Activated naive CD8-positive, alpha-beta T cell treated with anti-CD3 and anti-CD28 coated beads, Interleukin-2, amount 50 U/mL, for 24 hours (primary cell): ENCODE results near the gene GALNT15.

Experiments
- ATAC-seq: fragments of 150-1000 bp; cut with Tn5 transposase; one replicate; pipeline ENCODE4 v1.10.0; 2021
- DNase-seq: peaks from one replicate; pipeline ENCODE4 v3.0.0; 2021
- H3K27ac Mint-ChIP-seq: one replicate; pipeline ENCODE4 v1.8.0; 2021; ENCODE audit warnings: mild to moderate bottlenecking, mixed read lengths
- H3K27me3 Mint-ChIP-seq: one replicate; pipeline ENCODE4 v1.8.0; 2021; ENCODE audit warnings: mixed read lengths
- H3K36me3 Mint-ChIP-seq: one replicate; pipeline ENCODE4 v1.8.0; 2021; ENCODE audit warnings: low read depth, mixed read lengths
- H3K4me1 Mint-ChIP-seq: one replicate; pipeline ENCODE4 v1.8.0; 2021; ENCODE audit warnings: mixed read lengths
- H3K4me3 Mint-ChIP-seq: one replicate; pipeline ENCODE4 v1.8.0; 2021; ENCODE audit warnings: mild to moderate bottlenecking, moderate library complexity, mixed read lengths
- H3K9me3 Mint-ChIP-seq: one replicate; pipeline ENCODE4 v1.8.0; 2021; ENCODE audit warnings: mixed read lengths

Gene GALNT15

DNA sequence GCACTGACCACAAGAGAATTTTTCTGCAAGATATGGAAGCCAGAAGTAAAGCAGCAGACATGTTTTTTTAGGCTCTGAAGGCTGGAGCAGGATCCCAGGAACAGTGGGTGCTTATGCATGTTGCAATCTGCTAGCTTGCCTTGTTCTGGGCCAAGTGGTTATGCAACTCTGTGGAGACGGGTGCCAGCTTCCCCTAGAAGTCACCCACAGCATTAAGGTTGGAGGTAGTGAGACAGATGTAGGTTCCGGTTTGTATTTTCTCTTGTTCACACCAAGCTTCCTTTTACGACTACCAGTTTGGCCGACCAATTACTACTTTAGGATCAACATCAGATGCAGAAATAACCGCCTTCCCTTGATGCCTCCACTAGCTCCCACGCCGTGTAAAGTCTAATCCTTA lies 79.1 kb downstream of the GALNT15 start:
- peaks cover under 1% of the 10 kb centered on the region for H3K36me3 Mint-ChIP-seq
- no peak for ATAC-seq
- H3K4me3 Mint-ChIP-seq = no peak overlapping the region
- DNase-seq = no peak
- peaks cover 11% of the 10 kb centered on the region for H3K4me1 Mint-ChIP-seq
- H3K27ac Mint-ChIP-seq = no peak overlapping the region
- no peaks in the 10 kb centered on the region for H3K9me3 Mint-ChIP-seq
- no peaks in the 10 kb centered on the region for H3K27me3 Mint-ChIP-seq

- Mint-ChIP-seq H3K4me1 (peaks cover 11% of the 10 kb centered on the region), H3K27ac (no peak overlapping the region), H3K4me3 (no peak overlapping the region), H3K36me3 (peaks cover 7% of the 10 kb centered on the region), H3K9me3 (no peaks in the 10 kb centered on the region), H3K27me3 (no peaks in the 10 kb centered on the region)
- DNase-seq (no peak), ATAC-seq (peak; percentile 73)
Measured at GRCh38 chr3:16254916-16255315, 80.4 kb downstream of the GALNT15 start.

- Mint-ChIP-seq H3K36me3 (peaks cover 9% of the 10 kb centered on the region), H3K27ac (no peak overlapping the region), H3K27me3 (no peaks in the 10 kb centered on the region), H3K4me3 (no peak overlapping the region), H3K9me3 (no peaks in the 10 kb centered on the region), H3K4me1 (peaks cover 11% of the 10 kb centered on the region)
- ATAC-seq (no peak), DNase-seq (no peak)
Measured at GRCh38 chr3:16255326-16255725, 80.8 kb downstream of the GALNT15 start.

DNA sequence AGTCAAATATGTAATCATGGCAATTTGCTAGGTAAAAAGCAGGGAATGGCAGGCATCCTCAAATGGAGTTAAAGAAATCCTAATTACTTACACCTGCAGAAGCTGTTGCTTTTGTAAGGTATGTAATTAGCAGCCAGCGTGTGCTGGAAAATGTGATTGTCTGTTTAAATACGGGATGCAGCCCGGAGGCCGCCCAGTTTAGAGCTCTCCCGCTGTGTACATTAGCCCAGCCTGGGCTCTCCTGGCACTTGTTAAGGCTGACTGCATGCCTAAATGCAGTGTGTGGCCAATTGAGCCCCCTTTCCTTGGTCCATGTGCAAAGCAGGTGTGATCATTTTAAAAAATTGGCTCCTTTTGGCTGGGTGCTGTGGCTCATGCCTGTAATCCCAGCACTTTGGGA lies 81.2 kb downstream of the GALNT15 start:
- H3K36me3 Mint-ChIP-seq = peaks cover 9% of the 10 kb centered on the region
- DNase-seq (no peak), ATAC-seq (no peak)
- H3K4me3 Mint-ChIP-seq = no peak overlapping the region
- H3K9me3 Mint-ChIP-seq = no peaks in the 10 kb centered on the region
- no peak overlapping the region for H3K27ac Mint-ChIP-seq
- H3K4me1 Mint-ChIP-seq = peaks cover 11% of the 10 kb centered on the region
- H3K27me3 Mint-ChIP-seq = no peaks in the 10 kb centered on the region

GRCh38 chr3:16257309-16257708 lies 82.8 kb downstream of the GALNT15 start:
- H3K27me3 Mint-ChIP-seq = no peaks in the 10 kb centered on the region
- no peak for DNase-seq
- H3K4me1 Mint-ChIP-seq = peaks cover 11% of the 10 kb centered on the region
- H3K36me3 Mint-ChIP-seq = peaks cover 9% of the 10 kb centered on the region
- H3K27ac Mint-ChIP-seq = no peak overlapping the region
- no peak for ATAC-seq
- H3K4me3 Mint-ChIP-seq = no peak overlapping the region
- H3K9me3 Mint-ChIP-seq = no peaks in the 10 kb centered on the region

GRCh38 chr3:16258177-16258576 lies 83.7 kb downstream of the GALNT15 start:
- Mint-ChIP-seq H3K27me3 (no peaks in the 10 kb centered on the region), H3K27ac (no peak overlapping the region), H3K4me3 (no peak overlapping the region), H3K4me1 (peaks cover 10% of the 10 kb centered on the region), H3K9me3 (no peaks in the 10 kb centered on the region), H3K36me3 (peaks cover 9% of the 10 kb centered on the region)
- ATAC-seq (no peak), DNase-seq (no peak)

DNA sequence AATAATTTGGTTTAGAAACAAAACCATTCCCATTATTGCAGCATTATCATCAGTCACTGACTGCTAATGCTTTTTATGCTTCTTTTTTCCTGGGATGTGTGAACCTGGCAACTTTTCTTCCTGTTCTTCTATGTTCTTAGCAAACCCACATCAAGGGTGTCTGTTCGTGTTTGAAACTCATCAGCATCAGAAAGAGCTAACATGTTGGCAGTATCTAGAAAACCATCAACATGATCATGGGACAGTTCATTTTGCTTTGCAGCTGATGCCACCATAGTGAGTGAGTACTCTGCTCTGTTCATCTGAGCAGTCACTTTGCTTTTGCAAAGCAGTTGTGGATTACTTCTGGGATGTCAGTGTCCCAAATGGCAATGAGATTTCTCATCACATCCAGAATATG lies 84.4 kb downstream of the GALNT15 start:
- Mint-ChIP-seq H3K36me3 (peaks cover 9% of the 10 kb centered on the region), H3K27me3 (no peaks in the 10 kb centered on the region), H3K4me3 (no peak overlapping the region), H3K9me3 (no peaks in the 10 kb centered on the region), H3K27ac (no peak overlapping the region), H3K4me1 (peaks cover 10% of the 10 kb centered on the region)
- DNase-seq (no peak), ATAC-seq (no peak)

DNA sequence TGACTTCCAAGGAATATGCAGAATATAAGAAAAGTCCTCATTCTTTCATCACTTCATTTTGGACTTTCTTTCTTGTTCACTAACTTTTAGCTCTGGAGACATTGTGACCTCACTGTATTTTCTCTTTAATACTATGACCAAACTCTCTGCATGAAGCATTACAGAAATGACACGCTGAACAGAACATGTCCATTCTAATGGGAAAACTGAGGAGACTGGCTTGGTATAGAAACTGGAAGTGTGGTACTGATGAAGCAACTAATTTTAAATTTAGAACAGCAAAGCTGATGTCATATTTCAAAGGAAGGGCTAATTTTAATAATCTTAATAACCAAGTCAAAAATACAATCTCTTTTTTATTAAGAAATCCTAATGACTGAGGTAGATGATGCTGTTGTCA lies 85.6 kb downstream of the GALNT15 start:
- no peak overlapping the region for H3K27ac Mint-ChIP-seq
- peaks cover 2% of the 10 kb centered on the region for H3K27me3 Mint-ChIP-seq
- ATAC-seq = no peak

DNA sequence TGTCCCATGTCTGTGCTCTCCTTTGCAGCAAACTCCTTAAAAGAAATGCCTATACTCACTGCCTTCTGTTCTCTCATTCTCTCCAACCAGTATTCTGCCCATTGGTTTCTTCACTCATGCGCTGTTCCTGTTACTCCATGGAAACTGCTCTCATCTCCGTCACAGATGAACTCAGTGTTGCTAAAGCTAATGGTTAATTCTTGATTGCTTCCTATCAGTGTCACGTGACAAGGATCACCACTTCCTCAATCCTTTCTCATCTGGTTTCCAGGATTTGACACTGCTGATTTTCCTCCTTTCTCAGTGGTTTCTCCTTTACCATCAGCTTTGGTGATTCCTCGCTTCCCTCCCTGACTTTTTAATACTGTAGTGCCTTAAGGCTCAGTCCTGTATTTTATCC lies 87.7 kb downstream of the GALNT15 start:
- no peak for DNase-seq
- peaks cover 12% of the 10 kb centered on the region for H3K36me3 Mint-ChIP-seq
- no peak overlapping the region for H3K27ac Mint-ChIP-seq
- H3K4me1 Mint-ChIP-seq = peaks cover 21% of the 10 kb centered on the region
- H3K27me3 Mint-ChIP-seq = peaks cover 2% of the 10 kb centered on the region
- H3K4me3 Mint-ChIP-seq = no peak overlapping the region
- no peak for ATAC-seq
- H3K9me3 Mint-ChIP-seq = no peaks in the 10 kb centered on the region

More for the DNA sequence above, 85.6 kb downstream of the GALNT15 start:
- no peak for DNase-seq
- Mint-ChIP-seq H3K4me3 (no peak overlapping the region), H3K9me3 (no peaks in the 10 kb centered on the region), H3K36me3 (peaks cover 12% of the 10 kb centered on the region), H3K4me1 (peaks cover 12% of the 10 kb centered on the region)

DNA sequence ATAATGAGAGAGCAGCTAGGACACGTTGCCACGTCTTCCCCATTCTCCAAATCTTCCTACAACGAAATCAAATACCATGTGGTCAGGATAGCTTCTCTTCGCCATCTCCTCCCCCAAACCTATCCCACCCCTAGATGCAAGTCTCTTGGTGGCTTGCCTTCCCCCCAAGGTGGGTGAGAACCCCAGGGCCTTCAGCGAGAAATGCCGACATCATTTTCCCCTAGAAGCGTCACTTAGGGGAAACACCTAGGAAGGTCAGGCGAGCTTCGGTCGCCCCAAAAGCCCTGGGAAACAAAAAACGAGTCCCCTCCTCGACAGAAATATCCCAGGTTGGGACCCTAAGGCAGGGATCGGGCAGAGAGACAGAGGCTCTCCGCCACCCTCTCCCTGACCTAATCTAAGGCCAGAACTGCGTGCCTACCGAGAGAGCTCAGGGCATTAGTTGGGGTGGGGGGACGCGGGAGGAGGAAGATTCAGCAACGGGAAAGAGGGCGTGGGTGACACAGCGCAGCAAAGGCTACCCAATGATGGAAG lies 89.8 kb downstream of the GALNT15 start:
- Mint-ChIP-seq H3K36me3 (peaks cover 12% of the 10 kb centered on the region), H3K27me3 (peaks cover 2% of the 10 kb centered on the region), H3K4me3 (peak overlapping the region; percentile 92), H3K27ac (peak overlapping the region; percentile 98), H3K4me1 (peaks cover 32% of the 10 kb centered on the region), H3K9me3 (no peaks in the 10 kb centered on the region)
- DNase-seq (no peak), ATAC-seq (peak; percentile 16)

- Mint-ChIP-seq H3K36me3 (peaks cover 13% of the 10 kb centered on the region), H3K9me3 (no peaks in the 10 kb centered on the region), H3K4me1 (peaks cover 32% of the 10 kb centered on the region), H3K4me3 (peak within 1 kb of the TSS; percentile 92), H3K27me3 (peaks cover 2% of the 10 kb centered on the region), H3K27ac (peak within 1 kb of the TSS; percentile 98)
- peak; percentile 99 for DNase-seq
- peak; percentile 98 for ATAC-seq
Measured at GRCh38 chr3:16264708-16265454, 90.4 kb downstream of the GALNT15 start, which contains the start of the genes DPH3 and OXNAD1. Gene DPH3, minus strand, starts transcription at chr3:16264943. Its CDS starts 67 bp downstream, at chr3:16264876. Gene OXNAD1, plus strand, starts transcription at chr3:16265212. Its CDS starts 5,741 bp downstream, at chr3:16270953.

DNA sequence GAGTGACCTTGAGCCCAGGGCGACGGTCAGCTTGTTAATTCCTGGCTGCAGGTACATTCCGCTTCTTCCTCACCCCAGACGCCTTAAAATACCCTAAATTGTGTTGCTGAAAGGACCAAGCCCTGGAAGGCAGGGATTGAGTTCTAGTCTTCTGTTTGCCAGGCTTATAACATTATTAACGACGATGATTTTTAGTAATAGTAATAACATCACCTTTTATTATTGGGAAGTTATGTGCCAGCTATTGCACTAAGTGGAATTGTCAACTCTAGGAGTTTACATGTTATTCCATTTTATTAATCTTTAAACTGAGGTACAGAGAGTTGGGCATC lies 90.9 kb downstream of the GALNT15 start:
- peaks cover 2% of the 10 kb centered on the region for H3K27me3 Mint-ChIP-seq
- peaks cover 14% of the 10 kb centered on the region for H3K36me3 Mint-ChIP-seq
- H3K9me3 Mint-ChIP-seq = no peaks in the 10 kb centered on the region
- H3K4me1 Mint-ChIP-seq = peaks cover 32% of the 10 kb centered on the region
- peak overlapping the region; percentile 98 for H3K27ac Mint-ChIP-seq
- ATAC-seq (no peak), DNase-seq (no peak)
- peak overlapping the region; percentile 92 for H3K4me3 Mint-ChIP-seq

GRCh38 chr3:16266714-16267113 lies 92.2 kb downstream of the GALNT15 start:
- Mint-ChIP-seq H3K4me1 (peaks cover 32% of the 10 kb centered on the region), H3K36me3 (peaks cover 25% of the 10 kb centered on the region), H3K27ac (no peak overlapping the region), H3K9me3 (no peaks in the 10 kb centered on the region), H3K4me3 (peak overlapping the region; percentile 92), H3K27me3 (peaks cover 2% of the 10 kb centered on the region)
- DNase-seq (no peak), ATAC-seq (no peak)

DNA sequence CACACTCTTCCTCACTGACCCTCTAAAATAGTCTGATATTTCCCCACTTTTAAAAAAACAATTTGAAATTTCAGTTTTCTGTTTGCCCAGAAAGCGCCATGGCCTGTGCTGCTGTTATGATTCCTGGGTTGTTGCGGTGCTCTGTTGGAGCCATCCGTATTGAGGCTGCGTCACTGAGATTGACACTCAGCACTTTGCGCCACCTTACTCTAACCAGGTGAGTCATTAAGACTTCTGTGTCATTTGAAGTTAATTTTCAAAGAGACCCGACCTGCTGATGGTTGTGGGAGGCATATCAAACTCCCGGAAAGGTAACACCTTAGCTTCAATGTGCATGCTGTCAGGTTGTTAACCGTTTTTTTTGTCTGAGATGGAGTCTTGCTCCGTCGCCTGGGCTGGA lies 96.4 kb downstream of the GALNT15 start:
- ATAC-seq (no peak), DNase-seq (no peak)
- H3K9me3 Mint-ChIP-seq = no peaks in the 10 kb centered on the region
- peaks cover 36% of the 10 kb centered on the region for H3K36me3 Mint-ChIP-seq
- no peaks in the 10 kb centered on the region for H3K27me3 Mint-ChIP-seq
- no peak overlapping the region for H3K27ac Mint-ChIP-seq
- H3K4me1 Mint-ChIP-seq = peaks cover 24% of the 10 kb centered on the region
- no peak overlapping the region for H3K4me3 Mint-ChIP-seq

- ATAC-seq (no peak), DNase-seq (no peak)
- H3K4me3 Mint-ChIP-seq = no peak overlapping the region
Measured at GRCh38 chr3:16272588-16272987, 98.1 kb downstream of the GALNT15 start.

More at GRCh38 chr3:16272588-16272987, 98.1 kb downstream of the GALNT15 start:
- H3K27me3 Mint-ChIP-seq = no peaks in the 10 kb centered on the region
- H3K36me3 Mint-ChIP-seq = peaks cover 40% of the 10 kb centered on the region
- H3K4me1 Mint-ChIP-seq = peaks cover 7% of the 10 kb centered on the region
- H3K27ac Mint-ChIP-seq = no peak overlapping the region
- no peaks in the 10 kb centered on the region for H3K9me3 Mint-ChIP-seq
